HEK293 (cell line): ENCODE results near the gene TBX10.

ENCODE experiments used
- CTCF ChIP-seq: fragments of 450-650 bp; formaldehyde crosslinking; IDR thresholded peaks from 2 replicates; pipeline ENCODE4 v1.5.1; 2016; ENCODE audit warnings: missing biosample characterization, missing genetic modification characterization
- KLF9 ChIP-seq: fragments of 450-650 bp; formaldehyde crosslinking; IDR thresholded peaks from 2 replicates; pipeline ENCODE4 v1.5.1; 2016; ENCODE audit warnings: missing biosample characterization, missing genetic modification characterization, low read depth
- ZBTB7A ChIP-seq: fragments of 450-650 bp; formaldehyde crosslinking; IDR thresholded peaks from 2 replicates; pipeline ENCODE4 v1.5.1; 2016; ENCODE audit warnings: low read depth, missing biosample characterization, missing genetic modification characterization
- ZNF274 ChIP-seq, 2 experiments: fragments of 200-500 bp in 1 of 2; fragments of 450-650 bp in 1 of 2; sonication (Bioruptor generic) in 1 of 2; formaldehyde crosslinking in 1 of 2; IDR thresholded peaks; 2 replicates each; pipeline versions ENCODE4 v1.5.1 to v1.6.1; 2014 to 2016; ENCODE audit warnings: borderline replicate concordance in 1 of 2, inconsistent platforms in 1 of 2, low read length in 1 of 2, missing biosample characterization in 1 of 2, missing genetic modification characterization in 1 of 2

DNA sequence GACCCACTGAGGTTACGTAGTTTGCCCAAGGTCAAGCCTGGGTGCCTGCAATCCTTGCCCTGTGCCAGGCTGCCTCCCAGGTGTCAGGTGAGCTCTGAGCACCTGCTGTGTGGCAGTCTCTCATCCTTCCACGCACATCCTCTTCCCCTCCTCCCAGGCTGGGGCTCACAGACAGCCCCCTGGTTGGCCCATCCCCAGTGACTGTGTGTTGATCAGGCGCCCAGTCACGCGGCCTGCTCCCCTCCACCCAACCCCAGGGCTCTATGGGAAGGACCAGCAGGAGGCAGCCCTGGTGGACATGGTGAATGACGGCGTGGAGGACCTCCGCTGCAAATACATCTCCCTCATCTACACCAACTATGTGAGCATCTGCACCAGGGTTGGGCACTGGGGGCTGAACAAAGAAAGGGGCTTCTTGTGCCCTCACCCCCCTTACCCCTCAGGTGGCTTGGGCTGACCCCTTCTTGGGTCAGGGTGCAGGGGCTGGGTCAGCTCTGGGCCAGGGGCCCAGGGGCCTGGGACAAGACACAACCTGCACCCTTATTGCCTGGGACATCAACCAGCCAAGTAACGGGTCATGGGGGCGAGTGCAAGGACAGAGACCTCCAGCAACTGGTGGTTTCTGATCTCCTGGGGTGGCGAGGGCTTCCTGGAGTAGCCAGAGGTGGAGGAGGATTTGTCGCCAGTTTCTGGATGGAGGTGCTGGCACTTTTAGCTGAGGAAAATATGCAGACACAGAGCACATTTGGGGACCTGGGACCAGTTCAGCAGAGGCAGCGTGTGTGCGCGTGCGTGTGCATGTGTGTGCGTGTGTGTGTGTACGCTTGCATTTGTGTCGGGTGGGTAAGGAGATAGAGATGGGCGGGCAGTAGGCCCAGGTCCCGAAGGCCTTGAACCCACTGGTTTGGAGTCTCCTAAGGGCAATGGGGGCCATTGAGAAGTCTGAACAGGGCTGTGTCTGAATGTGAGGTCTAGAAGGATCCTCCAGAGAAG lies 54.4 kb downstream of the TBX10 start:
- TF ChIP-seq CTCF (tag by site-specific recombination) (no peak), ZNF274 (IDR thresholded peaks at IDR 0.05; ENCODE audit: low read length) (no peak), ZNF274 (tag by site-specific recombination; IDR thresholded peaks at IDR 0.05; ENCODE audit: borderline replicate concordance) (no peak), ZBTB7A (tag by site-specific recombination) (no peak), KLF9 (tag by site-specific recombination) (no peak)
